Measurements from ENCODE around the gene KLF9. TPM values are rescaled to one million over a fixed set of nuclear protein-coding genes. Genes with fewer than 3 reads are reported as not detected.

KLF9 gene
- total RNA-seq, 6 experiments from 2014 or later = 8.7 to 74.7 (median 32.3) TPM

- Histone ChIP-seq H3K27ac (no peak overlapping the region), H3K36me3 (peaks cover 0 to 18% (median 6%) of the 10 kb centered on the region in 4 donors), H3K9me3 (no peaks in the 10 kb centered on the region), H3K4me3 (no peak overlapping the region), H3K27me3 (no peaks in the 10 kb centered on the region), H3K4me1 (peaks cover 0 to 49% (median 16%) of the 10 kb centered on the region in 4 donors)
- 78% methylated on average over 2 of the region's 2 CpGs for WGBS (ENCODE audit: insufficient coverage, low coverage, low lambda C conversion rate, missing lambda C conversion rate)
- TF ChIP-seq POLR2A (IDR thresholded peaks at IDR 0.05) = no peak
- TF ChIP-seq CTCF (IDR thresholded peaks at IDR 0.05) = no peak
- intact Hi-C loops (cut with DNase I) = no loop called here
- DNase-seq (no peak), ATAC-seq (peak in 1 of 4 donors; percentile 9)
These were observed 23.5 kb downstream of the KLF9 start for GRCh38 chr9:70390933-70391341.

- Histone ChIP-seq H3K27ac (no peak overlapping the region), H3K4me1 (peaks cover 0 to 40% (median 18%) of the 10 kb centered on the region in 4 donors), H3K27me3 (no peaks in the 10 kb centered on the region), H3K9me3 (no peaks in the 10 kb centered on the region), H3K4me3 (no peak overlapping the region), H3K36me3 (peaks cover 0 to 30% (median 13%) of the 10 kb centered on the region in 4 donors)
- DNase-seq = no peak
- 59% methylated on average over 9 of the region's 10 CpGs for WGBS (ENCODE audit: insufficient coverage, low coverage, low lambda C conversion rate, missing lambda C conversion rate)
- intact Hi-C loops (cut with DNase I) = no loop called here
- peak; percentile 8 to 54 (median 18) for ATAC-seq
- TF ChIP-seq CTCF (IDR thresholded peaks at IDR 0.05) = no peak
- TF ChIP-seq POLR2A (IDR thresholded peaks at IDR 0.05) = no peak
These were observed 24.7 kb downstream of the KLF9 start for GRCh38 chr9:70389621-70390266.

- DNase-seq = no peak
- Histone ChIP-seq H3K27ac (no peak overlapping the region), H3K36me3 (peaks cover 0 to 35% (median 14%) of the 10 kb centered on the region in 4 donors), H3K4me3 (no peak overlapping the region), H3K4me1 (peaks cover 0 to 38% (median 17%) of the 10 kb centered on the region in 4 donors), H3K9me3 (no peaks in the 10 kb centered on the region), H3K27me3 (no peaks in the 10 kb centered on the region)
- ATAC-seq = peak in 2 of 4 donors; percentile 2 to 7
- TF ChIP-seq POLR2A (IDR thresholded peaks at IDR 0.05) = no peak
- TF ChIP-seq CTCF (IDR thresholded peaks at IDR 0.05) = no peak
- 75% methylated on average over 2 of the region's 3 CpGs for WGBS (ENCODE audit: insufficient coverage, low coverage, low lambda C conversion rate, missing lambda C conversion rate)
- intact Hi-C loops (cut with DNase I) = no loop called here
These were observed 25.3 kb downstream of the KLF9 start for GRCh38 chr9:70389188-70389587.

- Histone ChIP-seq H3K27ac (no peak overlapping the region), H3K4me3 (no peak overlapping the region), H3K36me3 (peaks cover 0 to 35% (median 14%) of the 10 kb centered on the region in 4 donors), H3K9me3 (no peaks in the 10 kb centered on the region), H3K4me1 (peaks cover 0 to 26% (median 9%) of the 10 kb centered on the region in 4 donors), H3K27me3 (no peaks in the 10 kb centered on the region)
- DNase-seq (no peak), ATAC-seq (no peak)
- intact Hi-C loops (cut with DNase I) = no loop called here
- TF ChIP-seq POLR2A (IDR thresholded peaks at IDR 0.05) (no peak), CTCF (IDR thresholded peaks at IDR 0.05) (no peak)
- 84% methylated on average over 7 of the region's 23 CpGs for WGBS (ENCODE audit: insufficient coverage, low coverage, low lambda C conversion rate, missing lambda C conversion rate)
These were observed 26.8 kb downstream of the KLF9 start for GRCh38 chr9:70387663-70388062.
